Renal cortical epithelial cell (primary cell): ENCODE data around the gene ABL1. TPM values are rescaled to one million over a fixed set of nuclear protein-coding genes. Genes with fewer than 3 reads are reported as not detected.

ENCODE experiments used
- DNase-seq: peaks from one replicate; pipeline ENCODE4 v3.0.0-alpha.2; 2011; ENCODE audit warnings: low read depth
- total RNA-seq: library from RNA; depleted of rRNA; stranded (reverse); fragments of >200 nt; gene quantifications from 2 replicates; pipeline ENCODE4 v1.2.3, GENCODE V29; 2014

Gene ABL1
- total RNA-seq, 1 donor from 2014 or later = 94.1 TPM

DNA sequence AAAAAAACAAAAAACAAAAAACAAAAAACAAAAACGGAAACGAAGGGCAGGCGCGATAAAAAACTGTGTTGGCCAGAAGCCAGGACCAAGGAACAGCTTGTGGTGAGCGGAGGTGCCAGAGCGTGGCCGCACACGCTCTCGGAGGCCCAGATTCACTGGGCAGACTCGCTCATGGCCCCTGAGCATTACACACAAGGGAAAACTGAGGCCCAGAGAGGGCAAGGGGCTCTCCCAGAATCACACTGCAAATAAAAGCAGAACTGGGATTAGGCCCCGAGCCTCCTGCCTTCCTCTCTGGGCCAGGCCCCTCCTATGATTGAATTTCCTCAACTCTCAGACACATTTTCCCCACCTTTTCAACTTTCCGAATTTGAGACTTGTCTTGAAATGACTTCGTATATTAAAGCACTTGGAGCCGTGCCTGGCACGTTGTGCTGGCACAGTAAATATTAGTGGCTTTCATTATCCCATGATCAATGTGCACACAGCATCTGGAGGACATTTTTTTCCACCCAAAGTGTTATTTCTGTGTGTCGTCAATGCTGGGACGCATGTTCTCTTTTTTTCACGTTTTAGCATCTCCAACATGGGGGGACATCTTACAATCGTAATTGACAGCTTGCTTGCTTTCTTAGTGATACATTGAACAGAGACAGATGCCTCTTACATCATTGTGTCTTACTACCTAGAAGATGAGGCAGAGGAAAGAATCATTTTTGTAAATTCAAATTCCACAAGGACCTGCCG lies 96.6 kb downstream of the ABL1 start:
- no peak for DNase-seq

DNA sequence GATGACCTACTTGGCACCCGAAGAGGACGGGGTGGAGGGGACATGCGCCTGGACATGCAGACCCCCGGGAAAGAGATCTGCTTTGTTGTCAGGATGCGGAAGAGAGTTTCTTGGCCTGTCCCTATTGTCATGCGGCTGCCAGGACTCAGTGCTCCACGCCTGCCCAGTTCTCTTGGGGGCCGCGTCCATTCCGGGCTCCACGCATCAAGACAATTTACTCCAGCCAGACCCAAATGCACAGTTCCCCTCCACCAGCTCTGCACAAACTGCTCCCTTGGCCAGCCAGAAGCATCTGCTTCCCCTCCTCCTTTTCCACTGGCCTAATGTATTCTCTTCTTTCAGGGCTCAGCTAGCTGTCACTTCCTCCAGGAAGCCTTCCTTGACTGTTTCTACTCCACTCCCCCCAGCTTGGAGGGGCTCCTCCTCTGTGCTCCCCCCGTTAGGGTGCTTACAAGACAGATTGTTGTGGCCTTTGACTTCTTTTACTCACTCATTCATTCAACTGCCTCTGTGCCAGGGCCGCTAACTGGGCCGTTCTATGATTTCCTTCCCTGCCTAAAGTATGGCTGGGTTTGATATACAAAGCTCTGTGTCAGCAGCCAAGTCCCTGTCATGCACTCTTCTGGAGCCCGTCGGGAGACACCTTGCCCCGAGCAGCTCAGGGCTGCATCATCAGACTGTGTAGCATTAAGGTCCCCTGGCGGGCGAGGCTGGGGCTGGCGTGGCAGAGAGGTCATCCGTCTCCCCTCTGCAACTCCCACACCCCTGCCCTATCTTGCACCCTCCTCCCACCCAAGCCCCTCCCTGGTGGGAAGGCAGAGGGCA lies 97.4 kb downstream of the ABL1 start:
- no peak for DNase-seq

DNA sequence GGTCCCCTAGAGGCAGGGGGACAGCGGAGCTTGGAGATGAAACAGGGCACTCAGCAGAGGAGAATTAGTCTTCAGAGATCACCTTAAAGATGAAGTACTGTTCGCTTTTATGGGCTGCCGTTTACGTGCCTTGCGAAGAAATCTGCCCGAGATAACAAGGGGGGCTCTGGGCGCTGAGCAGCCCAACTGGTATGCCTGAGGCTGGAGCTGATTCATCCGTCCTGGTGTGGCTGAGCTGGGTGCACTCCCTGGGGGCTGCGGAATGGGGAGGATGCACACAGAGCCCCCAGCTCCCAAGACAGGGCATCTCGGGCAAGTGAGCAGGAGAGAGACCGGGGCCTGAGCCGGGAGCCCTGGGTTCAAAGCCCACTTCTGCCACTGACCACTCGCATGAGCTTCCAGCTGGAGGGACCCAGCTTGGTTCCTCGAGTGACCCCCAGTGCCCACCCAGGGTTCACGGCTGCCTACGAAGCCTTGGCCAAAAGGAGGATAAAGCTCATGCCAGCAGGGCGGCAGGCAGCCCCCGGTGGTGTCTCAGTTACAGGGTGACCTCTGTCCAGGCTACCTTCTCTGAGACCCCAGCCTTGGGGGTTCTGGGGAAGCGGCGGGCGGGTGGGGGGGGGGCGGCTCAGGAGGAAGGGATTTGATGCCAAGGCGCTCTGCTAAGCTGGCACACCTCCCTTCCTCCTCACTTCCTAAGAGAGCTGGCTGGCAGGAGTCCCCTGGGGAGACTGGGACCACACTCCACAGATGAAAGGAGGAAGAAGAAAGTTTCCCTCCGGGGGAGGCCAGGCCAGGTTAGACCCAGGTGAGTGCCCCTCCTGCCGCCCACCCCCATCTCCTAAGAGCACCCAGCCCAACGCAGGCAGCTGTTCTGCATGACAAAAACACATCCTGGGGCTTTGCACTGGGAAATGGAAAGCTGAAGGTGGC lies 98.3 kb downstream of the ABL1 start:
- peak; percentile 58 for DNase-seq

DNA sequence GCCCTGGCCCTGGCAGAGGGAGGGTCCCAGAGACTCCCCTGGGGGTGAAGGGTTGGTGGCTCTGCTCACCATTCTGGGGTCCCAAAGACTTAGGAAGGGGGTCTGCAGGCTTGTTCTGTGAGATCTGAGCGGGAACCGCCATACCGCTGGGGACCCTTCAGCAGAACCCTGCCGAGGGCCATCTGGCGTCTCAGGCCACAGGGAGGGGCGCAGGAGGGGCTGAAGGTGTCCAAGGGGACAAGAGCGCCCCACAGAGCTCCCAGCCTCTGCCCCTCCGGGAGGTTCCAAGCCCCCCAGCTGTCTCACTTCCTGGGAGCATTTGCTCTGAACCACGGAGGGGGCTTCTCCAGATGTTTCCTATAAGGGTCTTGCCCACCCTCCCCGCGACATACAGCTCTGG lies 99.2 kb downstream of the ABL1 start:
- no peak for DNase-seq

DNA sequence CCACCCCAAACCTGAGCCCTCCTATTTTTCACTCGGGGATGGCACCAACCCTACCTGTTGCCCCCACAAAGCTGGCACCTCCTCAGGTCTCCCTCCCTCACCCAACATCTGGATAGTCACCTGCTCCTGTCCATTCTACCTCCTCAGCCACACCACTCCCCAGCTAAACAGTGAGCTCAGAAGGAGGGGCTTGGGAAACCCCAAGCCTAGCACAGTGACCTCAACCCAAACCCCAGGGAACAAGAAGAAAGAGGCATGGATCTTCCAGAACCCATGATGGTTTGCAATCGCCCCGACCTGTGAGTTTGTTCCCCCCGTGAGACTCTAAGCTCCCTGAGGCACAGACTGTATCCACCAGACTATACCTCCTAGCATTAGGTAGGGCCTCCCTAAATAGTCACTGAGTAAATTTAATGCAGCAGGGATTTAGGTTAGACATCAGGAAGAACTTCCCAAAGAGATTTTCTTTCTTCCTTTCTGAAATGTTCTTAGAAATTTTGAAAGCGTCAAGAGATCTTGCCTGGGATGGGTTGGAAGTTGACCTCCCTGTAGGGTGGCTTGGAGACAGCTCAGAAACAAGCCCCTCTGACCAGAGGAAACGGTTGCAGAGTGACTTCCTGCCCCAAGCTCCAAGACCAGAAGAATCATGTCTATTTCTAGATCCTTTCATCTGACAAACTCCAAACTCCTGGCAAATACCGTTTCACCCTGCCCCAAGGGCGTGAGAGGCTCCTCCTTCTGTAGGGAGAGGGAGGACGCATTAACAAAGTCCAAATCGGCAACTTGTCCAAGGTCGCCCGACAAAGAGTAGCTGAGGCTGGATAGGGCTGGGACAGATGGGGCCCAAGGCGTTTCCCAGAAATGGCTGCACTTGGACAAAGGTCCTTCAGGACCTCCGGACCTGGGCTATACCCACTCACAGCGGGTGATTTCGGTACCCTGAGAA lies 99.9 kb downstream of the ABL1 start:
- DNase-seq = no peak

DNA sequence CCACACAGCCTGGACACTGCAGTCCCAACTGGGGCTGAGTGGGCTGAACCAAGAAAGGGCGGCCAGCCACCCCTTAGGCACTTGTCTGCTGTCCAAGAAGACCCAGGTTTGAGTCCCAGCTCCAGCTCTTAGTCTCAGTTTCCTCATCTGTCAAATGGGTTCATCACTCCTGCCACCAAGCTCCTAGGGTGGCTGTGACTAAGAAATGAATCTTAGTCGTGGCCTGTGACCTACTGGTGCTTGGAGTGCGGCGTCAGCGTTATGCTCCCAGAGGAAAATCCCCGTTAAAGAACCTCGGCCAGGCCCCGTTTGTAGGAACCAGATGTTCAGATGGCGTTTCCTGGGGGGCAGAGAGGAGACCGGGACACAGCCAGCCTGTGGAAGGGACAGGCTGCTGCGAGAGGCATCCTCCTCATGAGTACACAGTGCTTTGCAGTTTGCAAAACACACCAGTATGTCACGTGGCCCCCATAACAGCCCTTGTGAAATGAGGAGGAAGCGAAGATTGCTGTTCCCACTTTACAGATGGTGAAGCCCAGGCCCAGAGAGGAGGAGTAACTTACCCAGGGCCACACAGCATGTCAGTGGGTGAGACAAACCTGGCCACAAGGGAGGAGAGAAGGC lies 100.7 kb downstream of the ABL1 start:
- DNase-seq = no peak

DNA sequence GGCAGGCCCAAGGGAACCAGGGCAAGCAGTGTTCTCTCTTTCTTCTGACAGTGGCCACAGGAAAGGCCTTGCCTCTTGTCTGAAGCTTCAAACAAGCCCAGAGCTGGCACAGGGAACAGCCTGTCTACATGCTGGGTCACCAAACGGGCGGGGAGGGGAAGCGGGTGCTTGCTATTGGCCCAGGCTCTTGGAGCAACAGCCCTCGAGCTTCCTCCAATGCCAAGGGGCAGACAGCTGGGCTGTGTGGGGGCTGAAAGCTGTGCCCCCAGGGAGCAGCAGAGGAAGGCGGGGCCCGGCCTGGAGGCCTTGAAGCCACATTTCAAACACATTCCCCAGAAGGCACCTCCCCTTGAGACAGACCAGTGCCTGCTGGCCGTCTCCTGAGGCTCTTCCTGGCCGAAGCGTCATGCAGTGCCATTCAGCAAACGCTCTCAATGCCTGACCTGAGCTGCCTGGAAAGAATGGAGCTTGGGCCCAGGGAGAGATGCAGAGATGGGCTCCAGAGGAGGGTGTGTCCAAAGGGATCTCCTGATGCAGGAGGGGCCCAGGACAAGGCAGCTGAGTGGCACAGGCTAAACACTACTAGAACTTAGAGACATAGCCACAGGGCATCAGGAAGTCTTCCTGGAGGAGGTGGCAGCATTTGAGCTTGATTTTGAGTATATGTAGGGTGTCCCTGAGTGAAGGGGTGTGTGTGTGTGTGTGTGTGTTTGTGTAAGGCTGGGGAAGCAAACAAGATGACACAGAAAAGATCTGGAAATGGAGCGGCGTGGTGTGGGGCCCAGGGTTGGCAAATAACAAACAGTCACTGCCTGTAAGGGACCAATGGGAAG lies 101.4 kb downstream of the ABL1 start:
- DNase-seq = peak; percentile 57

Other genes starting within 250 kb of the ABL1 start
- not detected in 2 replicates for gene PRDM12, start 170.7 kb upstream of the ABL1 start, total RNA-seq
- gene EXOSC2, start 141.5 kb upstream of the ABL1 start, total RNA-seq = 23.8 and 37.2 TPM in 2 replicates
- gene QRFP, start 61.6 kb downstream of the ABL1 start, total RNA-seq = not detected in 2 replicates
- 0.52 and 7.9 TPM in 2 replicates for gene FIBCD1, start 104.0 kb downstream of the ABL1 start, total RNA-seq
- 0.05 TPM in 1 of 2 replicates, not detected in the other for gene LAMC3, start 173.9 kb downstream of the ABL1 start, total RNA-seq